HEK293 (cell line): Measurements from ENCODE around the gene PCBD2.

Experiments
- CTCF ChIA-PET: fragments of 350-600 bp; formaldehyde crosslinking; extraction: SDS; loops from one replicate; lab custom pipeline; 2021; ENCODE audit warnings: antibody characterized with exemption; lab: Yijun Ruan, JAX
- POLR2A ChIA-PET: fragments of 300-600 bp; formaldehyde crosslinking; extraction: SDS; loops from one replicate; lab custom pipeline; 2020; ENCODE audit warnings: antibody characterized with exemption, inconsistent platforms; lab: Yijun Ruan, JAX
- H3K27ac ChIP-seq: fragments of 200-500 bp; sonication (Bioruptor generic); 2 replicates; pipeline ENCODE4 v1.5.1; 2014; ENCODE audit warnings: low read depth, low read length, control low read depth, inconsistent platforms; ENCODE audit errors: extremely low read depth
- H3K36me3 ChIP-seq, 2 experiments: fragments of 200-500 bp in 1 of 2; sonication (Bioruptor generic) in 1 of 2; 1 replicate in 1 of 2; 2 replicates in 1 of 2; pipeline ENCODE4 v1.5.1; 2014 to 2017; ENCODE audit warnings: inconsistent platforms in 2 of 2, low read length in 2 of 2; ENCODE audit not compliant: control insufficient read depth in 2 of 2, insufficient read depth in 1 of 2
- H3K4me1 ChIP-seq: fragments of 200-500 bp; sonication (Bioruptor generic); 2 replicates; pipeline ENCODE4 v1.5.1; 2014; ENCODE audit warnings: mild to moderate bottlenecking, low read length, inconsistent platforms; ENCODE audit not compliant: control insufficient read depth, insufficient read depth
- H3K4me3 ChIP-seq: 2 replicates; pipeline ENCODE4 v1.5.1; 2011; ENCODE audit warnings: low read depth, mild to moderate bottlenecking, control low read depth, low read length, moderate library complexity
- H3K9me3 ChIP-seq: fragments of 200-500 bp; sonication (Bioruptor generic); 2 replicates; pipeline ENCODE4 v1.5.1; 2014; ENCODE audit warnings: low read depth, low read length, inconsistent platforms; ENCODE audit not compliant: control insufficient read depth, insufficient read depth
- KLF9 ChIP-seq: fragments of 450-650 bp; formaldehyde crosslinking; IDR thresholded peaks from 2 replicates; pipeline ENCODE4 v1.5.1; 2016; ENCODE audit warnings: missing biosample characterization, missing genetic modification characterization, low read depth
- MYNN ChIP-seq: fragments of 450-650 bp; formaldehyde crosslinking; IDR thresholded peaks from 2 replicates; pipeline ENCODE4 v1.5.1; 2016; ENCODE audit warnings: missing biosample characterization, missing genetic modification characterization, borderline replicate concordance
- OVOL3 ChIP-seq: fragments of 450-650 bp; formaldehyde crosslinking; IDR thresholded peaks from 2 replicates; pipeline ENCODE4 v1.5.1; 2016; ENCODE audit warnings: missing biosample characterization, missing genetic modification characterization
- PRDM1 ChIP-seq: fragments of 450-650 bp; formaldehyde crosslinking; IDR thresholded peaks from 2 replicates; pipeline ENCODE4; 2016; ENCODE audit warnings: missing biosample characterization, missing genetic modification characterization
- SCRT2 ChIP-seq: fragments of 450-650 bp; formaldehyde crosslinking; IDR thresholded peaks from 2 replicates; pipeline ENCODE4 v1.5.1; 2016; ENCODE audit warnings: missing biosample characterization, missing genetic modification characterization
- ZBTB1 ChIP-seq: fragments of 450-650 bp; formaldehyde crosslinking; IDR thresholded peaks from 2 replicates; pipeline ENCODE4 v1.5.1; 2016; ENCODE audit warnings: missing biosample characterization, missing genetic modification characterization
- ZBTB49 ChIP-seq: fragments of 450-650 bp; formaldehyde crosslinking; IDR thresholded peaks from 2 replicates; pipeline ENCODE4 v1.5.1; 2016; ENCODE audit warnings: missing biosample characterization, missing genetic modification characterization, low read depth
- ZBTB8A ChIP-seq: fragments of 450-650 bp; formaldehyde crosslinking; IDR thresholded peaks from 2 replicates; pipeline ENCODE4 v1.5.1; 2016; ENCODE audit warnings: missing biosample characterization, missing genetic modification characterization
- ZNF18 ChIP-seq: fragments of 450-650 bp; formaldehyde crosslinking; IDR thresholded peaks from 2 replicates; pipeline ENCODE4 v1.5.1; 2016; ENCODE audit warnings: missing biosample characterization, missing genetic modification characterization
- ZNF19 ChIP-seq: fragments of 450-650 bp; formaldehyde crosslinking; IDR thresholded peaks from 2 replicates; pipeline ENCODE4; 2016; ENCODE audit warnings: missing biosample characterization, missing genetic modification characterization, low read depth
- ZNF214 ChIP-seq: fragments of 450-650 bp; formaldehyde crosslinking; IDR thresholded peaks from 2 replicates; pipeline ENCODE4 v1.5.1; 2017; ENCODE audit warnings: missing biosample characterization, mild to moderate bottlenecking, missing genetic modification characterization, borderline replicate concordance
- ZNF266 ChIP-seq: fragments of 450-650 bp; formaldehyde crosslinking; IDR thresholded peaks from 2 replicates; pipeline ENCODE4 v1.5.1; 2016; ENCODE audit warnings: missing biosample characterization, missing genetic modification characterization, low read depth
- ZNF335 ChIP-seq: fragments of 450-650 bp; formaldehyde crosslinking; conservative IDR thresholded peaks from 2 replicates; pipeline ENCODE4 v1.5.1; 2016; ENCODE audit warnings: missing biosample characterization, missing genetic modification characterization
- ZNF362 ChIP-seq: fragments of 450-650 bp; formaldehyde crosslinking; IDR thresholded peaks from 2 replicates; pipeline ENCODE4 v1.5.1; 2016; ENCODE audit warnings: missing biosample characterization, missing genetic modification characterization

PCBD2 gene

GRCh38 chr5:135012033-135012588 lies 107.2 kb downstream of the PCBD2 start:
- ChIA-PET POLR2A (no interaction called here), CTCF (interaction anchor here (1.4 to 1.7 kb wide), 2 partner anchors 16 to 179 kb away, joined by 5 to 7 read pairs; no protein-coding TSS in a partner anchor)
- TF ChIP-seq SCRT2 (no peak), ZNF18 (tag by site-specific recombination) (no peak), ZNF266 (no peak), ZBTB49 (tag by site-specific recombination) (no peak), ZNF335 (tag by site-specific recombination) (no peak), KLF9 (tag by site-specific recombination) (no peak), PRDM1 (tag by site-specific recombination) (no peak), OVOL3 (tag by site-specific recombination) (no peak), ZNF214 (no peak), MYNN (tag by site-specific recombination) (no peak), ZNF19 (tag by site-specific recombination) (no peak), ZBTB8A (tag by site-specific recombination) (no peak), ZBTB1 (no peak), ZNF362 (tag by site-specific recombination) (no peak)
- Histone ChIP-seq H3K4me3 (no peak overlapping the region), H3K36me3 (no peaks in the 10 kb centered on the region), H3K27ac (no peak overlapping the region), H3K9me3 (no peaks in the 10 kb centered on the region), H3K4me1 (no peaks in the 10 kb centered on the region)
